Cardiac septum (tissue), 1 donor: Measurements from ENCODE around the gene SLC35F1. TPM values are rescaled to one million over a fixed set of nuclear protein-coding genes. Genes with fewer than 3 reads are reported as not detected.

ENCODE experiments used
- DNase-seq: peaks from one replicate; pipeline ENCODE4 v3.0.0-alpha.2; 2020; ENCODE audit warnings: low spot score
- intact Hi-C: fragments of 100-400 bp; cut with DNase I; formaldehyde crosslinking; loops from one replicate; pipeline ENCODE4 v1.14.0; 2022
- total RNA-seq: library from RNA; stranded (reverse); fragmentation: NEBNext Ultra II Directional; extraction: Animal tissue kit (Norgen Biotek cat#: 25700); gene quantifications from one replicate; pipeline ENCODE4 v1.2.1, GENCODE V29; 2021
- donor health status: DM: no; HTN: no; CAD: no.

Gene SLC35F1
- total RNA-seq, 1 donor from 2014 or later: 7.7 TPM

GRCh38 chr6:118100717-118101116 is 193.7 kb downstream of the SLC35F1 start:
- intact Hi-C loops: no loop called here
- DNase-seq: no peak

GRCh38 chr6:118101220-118101619 is 194.2 kb downstream of the SLC35F1 start:
- DNase-seq: no peak
- intact Hi-C loops: no loop called here

DNA sequence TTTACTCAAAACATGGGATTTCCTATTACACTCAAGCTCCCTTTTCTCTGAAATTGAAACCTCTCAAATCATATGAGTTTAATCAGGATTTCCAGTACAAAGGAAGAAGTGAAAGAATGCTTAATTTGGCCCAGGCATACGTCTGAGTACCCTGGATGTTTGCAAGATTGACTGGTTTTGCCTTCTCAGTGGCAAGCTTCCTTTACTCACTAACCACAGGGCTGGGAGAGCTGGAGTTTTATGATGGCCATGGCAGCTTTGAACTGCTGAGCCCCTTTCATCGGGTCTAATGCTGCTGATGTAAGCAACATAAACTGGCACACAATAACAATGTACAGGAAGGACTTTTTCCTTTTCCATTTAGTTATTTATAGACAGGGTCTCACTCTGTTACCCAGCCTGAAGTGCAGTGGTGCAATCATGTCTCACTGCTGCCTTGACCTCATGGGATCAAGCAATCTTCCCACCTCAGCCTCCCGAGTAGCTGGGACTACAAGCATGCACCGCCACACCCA is 194.8 kb downstream of the SLC35F1 start:
- intact Hi-C loops: no loop called here
- no peak for DNase-seq

DNA sequence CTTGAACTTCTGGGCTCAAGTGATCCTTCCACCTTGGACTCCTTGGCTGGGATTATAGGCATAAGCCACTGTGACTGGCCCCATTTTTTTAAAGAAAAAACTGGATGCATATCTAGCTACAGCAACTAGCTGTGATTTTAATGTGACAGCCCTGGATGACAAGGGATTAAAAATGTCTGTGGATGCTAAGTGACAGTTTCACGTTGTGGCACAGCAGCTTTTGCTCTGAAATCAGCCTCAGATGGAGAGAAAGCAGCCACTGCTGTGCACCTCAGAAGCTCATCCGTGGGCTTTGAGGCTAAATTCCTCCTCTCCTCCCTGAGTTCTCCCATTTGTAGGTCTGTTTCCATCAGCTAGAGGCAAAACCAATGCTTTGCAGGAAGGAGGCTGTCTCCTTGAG is 195.3 kb downstream of the SLC35F1 start:
- DNase-seq: no peak
- intact Hi-C loops: no loop called here

DNA sequence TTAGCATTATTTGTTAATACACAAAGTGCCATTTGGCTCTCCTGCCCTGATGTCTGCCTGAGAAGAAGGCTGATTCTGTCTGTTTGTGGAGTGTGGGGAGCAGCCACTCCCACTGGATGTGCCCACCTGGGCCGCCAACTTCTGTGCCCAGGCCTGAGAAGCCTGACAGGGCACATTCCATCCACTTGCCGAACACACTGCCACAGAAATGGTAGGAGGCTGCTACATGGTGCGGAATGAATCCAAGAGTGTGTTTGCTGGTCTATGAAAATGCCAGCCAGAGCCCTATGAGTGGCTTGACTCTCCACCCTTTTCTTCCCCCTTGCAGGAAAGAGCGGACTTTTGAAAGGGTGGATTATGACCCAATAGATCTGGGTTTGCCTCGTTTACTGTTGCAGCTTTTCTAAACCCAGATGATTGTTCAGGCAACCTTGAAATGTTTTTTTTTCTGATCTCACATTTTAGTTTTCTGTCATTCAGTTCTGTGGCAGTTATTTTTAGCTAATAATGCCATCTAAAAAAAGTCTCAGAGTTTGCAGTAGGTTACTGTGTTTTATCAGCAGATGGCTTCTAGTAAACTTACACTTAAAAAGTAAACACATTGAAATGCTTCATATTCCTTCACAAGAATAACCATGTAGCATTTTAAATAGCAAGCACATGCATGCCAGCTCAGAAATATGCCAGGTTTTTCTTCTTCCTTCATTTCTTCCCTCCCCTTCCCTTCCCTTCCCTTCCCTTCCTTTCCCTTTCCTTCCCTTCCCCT is 196.5 kb downstream of the SLC35F1 start:
- peak; percentile 75 for DNase-seq
- intact Hi-C loops: no loop called here

GRCh38 chr6:118122161-118122725 is 215.2 kb downstream of the SLC35F1 start:
- DNase-seq: no peak
- intact Hi-C loops: no loop called here

- DNase-seq: no peak
- intact Hi-C loops: no loop called here
Measured at GRCh38 chr6:118122801-118123200, 215.7 kb downstream of the SLC35F1 start.

GRCh38 chr6:118123503-118124037 is 216.5 kb downstream of the SLC35F1 start:
- intact Hi-C loops: no loop called here
- no peak for DNase-seq

- no peak for DNase-seq
- intact Hi-C loops: no loop called here
Measured at GRCh38 chr6:118124851-118125250, 217.8 kb downstream of the SLC35F1 start.

DNA sequence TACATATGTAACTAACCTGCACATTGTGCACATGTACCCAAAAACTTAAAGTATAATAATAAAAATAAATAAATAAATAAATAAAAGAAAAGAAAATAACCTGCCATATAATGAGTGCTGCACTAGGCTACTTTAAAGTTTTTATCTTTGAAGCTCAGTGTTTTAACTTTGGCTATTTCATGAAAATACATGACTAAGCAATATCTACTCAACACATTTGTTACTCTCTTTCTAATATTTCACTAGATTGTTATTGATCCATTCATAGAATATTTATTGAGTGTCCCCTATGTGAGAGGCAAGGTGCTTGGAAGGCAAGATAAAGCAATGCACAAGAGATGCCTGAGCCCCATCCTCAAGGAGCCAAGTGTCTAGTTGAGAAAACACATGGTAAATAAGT is 221.7 kb downstream of the SLC35F1 start:
- DNase-seq: no peak
- intact Hi-C loops: no loop called here

DNA sequence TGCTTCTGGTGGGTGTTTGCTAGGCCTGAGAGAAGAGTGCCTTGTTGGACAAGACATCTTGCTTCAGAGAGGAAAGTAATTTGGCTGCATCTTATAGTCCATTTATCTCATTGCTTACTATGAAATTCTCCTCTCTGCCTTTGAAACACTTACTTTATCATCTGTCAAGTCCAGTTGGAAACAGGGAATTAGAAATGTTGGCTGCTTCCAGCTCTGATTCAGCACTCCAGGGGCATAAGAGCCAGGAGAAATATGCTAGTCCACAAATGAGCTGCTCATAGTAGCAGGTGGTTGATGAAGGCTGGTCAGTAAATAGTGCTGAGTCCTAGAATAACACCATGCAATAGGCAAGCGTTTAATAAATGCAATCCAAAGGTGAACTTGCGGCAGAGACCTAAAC is 227.1 kb downstream of the SLC35F1 start:
- intact Hi-C loops: no loop called here
- DNase-seq: no peak

DNA sequence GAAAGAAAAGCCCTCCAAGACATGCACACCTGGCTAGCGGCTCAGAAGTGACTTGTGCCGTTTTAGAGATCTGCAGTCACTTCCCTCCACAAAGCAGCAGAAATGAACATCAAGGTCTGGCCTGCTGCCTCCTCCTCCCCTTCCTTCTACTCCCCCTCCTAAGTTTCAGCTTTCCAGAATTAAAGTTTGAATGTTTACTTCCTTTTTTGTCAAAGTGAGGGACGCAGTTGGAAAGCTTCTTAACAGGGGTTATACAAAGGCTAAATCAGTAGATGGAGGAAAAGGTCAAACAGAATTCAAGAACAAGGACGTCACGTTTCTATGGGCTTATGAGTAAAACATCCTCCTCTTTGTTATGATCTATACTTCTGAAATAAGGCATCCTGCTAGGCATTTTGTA is 227.7 kb downstream of the SLC35F1 start:
- intact Hi-C loops: no loop called here
- no peak for DNase-seq

DNA sequence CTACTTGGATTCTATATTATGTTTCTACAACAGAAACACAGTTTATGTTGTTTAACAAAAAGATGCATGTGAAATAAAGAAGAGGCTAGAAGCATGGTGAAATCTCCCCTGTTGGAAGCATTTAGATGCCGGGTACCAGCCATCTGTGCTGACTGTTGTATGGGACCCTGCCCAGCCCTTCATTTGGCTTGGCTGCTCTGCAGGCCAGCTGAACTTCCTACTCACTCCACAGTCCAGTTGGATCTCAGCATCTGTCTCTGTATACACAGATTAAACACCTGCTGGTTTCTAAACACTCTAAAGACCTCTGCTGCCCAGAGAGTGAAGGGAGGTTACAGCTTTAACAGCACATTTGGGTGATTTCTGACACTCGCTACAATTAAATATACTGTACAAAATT is 228.3 kb downstream of the SLC35F1 start:
- intact Hi-C loops: no loop called here
- no peak for DNase-seq

DNA sequence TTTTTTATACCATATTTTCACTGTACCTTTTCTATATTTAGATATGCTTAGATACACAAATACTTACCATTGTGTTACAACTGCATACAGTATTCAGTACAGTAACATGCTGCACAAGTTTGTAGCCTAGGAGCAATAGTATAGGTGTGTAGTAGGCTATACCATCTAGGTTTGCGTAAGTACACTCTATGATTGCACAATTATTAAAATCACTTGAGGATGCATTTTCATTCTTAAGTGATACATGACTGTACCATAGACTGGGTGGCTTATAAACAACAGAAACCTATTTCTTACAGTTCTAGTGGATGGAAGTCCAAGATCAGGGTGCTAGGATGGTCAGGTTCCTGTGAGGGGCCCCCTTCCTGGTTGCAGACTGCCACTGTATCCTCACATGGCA is 234.1 kb downstream of the SLC35F1 start:
- no peak for DNase-seq
- intact Hi-C loops: no loop called here

GRCh38 chr6:118146584-118146983 is 239.5 kb downstream of the SLC35F1 start:
- intact Hi-C loops: no loop called here
- DNase-seq: no peak

DNA sequence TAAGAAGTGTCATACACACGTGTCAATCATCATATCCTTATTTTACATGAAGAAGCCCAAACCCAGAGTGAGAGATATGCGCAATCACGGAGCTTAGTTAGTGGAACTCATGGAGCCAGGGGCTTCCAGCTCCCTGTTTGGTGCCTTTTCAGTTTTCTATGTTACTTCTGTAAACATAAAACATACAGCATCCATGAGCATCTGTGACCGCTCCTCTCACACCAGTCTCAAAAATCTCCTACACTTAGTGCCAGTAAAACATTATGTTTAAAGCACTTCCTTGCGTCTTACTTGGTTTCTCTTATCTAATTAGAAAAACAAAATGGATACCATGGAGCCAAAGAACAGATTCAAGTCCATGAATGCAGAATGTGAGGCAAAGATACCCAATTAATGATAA is 240.4 kb downstream of the SLC35F1 start:
- DNase-seq: no peak
- intact Hi-C loops: no loop called here

GRCh38 chr6:118148561-118148960 is 241.5 kb downstream of the SLC35F1 start:
- intact Hi-C loops: no loop called here
- no peak for DNase-seq

DNA sequence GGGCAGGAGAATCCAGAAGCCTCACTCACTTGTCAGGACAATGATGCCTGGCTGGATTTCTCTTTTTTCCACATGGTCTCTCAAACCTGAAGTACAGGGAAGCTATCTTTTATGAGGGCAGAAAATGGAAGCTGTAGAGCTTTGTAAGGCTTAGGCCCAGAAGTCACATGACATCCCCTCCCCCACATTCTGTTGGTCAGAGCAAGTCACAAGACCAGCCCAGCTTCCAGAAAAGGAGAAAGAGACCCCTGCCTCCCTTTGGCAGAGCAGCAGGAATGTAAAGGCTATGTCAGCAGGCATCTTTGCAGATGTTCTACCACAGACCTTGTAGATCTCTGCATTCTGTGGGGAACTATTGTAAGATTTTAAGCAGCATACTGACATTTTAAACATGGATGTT is 245.5 kb downstream of the SLC35F1 start:
- intact Hi-C loops: no loop called here
- DNase-seq: no peak

DNA sequence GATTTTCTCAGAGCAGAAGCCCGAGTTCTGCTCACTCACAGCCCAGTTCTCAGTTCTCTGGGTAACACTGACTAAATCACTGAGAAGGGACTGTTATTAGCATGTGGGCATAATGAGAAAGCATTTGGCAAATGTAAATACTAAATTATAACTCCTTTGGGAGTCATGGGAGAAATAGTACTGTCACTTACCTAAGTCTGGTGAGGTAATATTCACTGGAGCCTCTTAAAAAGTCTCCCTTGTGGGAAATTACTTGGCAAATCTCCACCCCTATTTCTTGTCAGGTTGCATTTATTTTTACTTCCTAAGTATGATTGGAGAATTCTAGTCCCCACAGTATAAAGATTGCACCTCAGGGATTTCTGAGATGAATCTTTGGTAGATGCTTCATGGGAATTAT is 254.3 kb downstream of the SLC35F1 start:
- no peak for DNase-seq
- intact Hi-C loops: no loop called here

DNA sequence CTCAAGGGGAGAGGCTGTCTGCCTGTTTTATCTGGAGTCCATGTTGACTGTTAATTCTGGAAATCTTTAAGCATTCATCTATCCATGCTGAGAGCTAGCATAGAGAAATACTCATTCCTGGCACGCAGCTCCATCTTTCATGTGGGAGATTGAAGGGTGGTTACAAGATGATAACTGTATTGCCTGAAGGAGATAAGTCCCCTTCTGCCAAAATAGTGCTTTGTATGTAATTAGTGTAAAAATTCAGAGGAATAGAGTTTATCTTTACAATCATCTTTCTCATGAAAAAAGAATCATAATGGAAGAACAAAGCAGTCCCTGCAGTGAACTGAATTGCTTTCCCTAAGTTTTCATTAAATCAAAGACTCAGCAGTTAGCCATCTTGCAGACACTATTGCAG is 256.5 kb downstream of the SLC35F1 start:
- intact Hi-C loops: no loop called here
- DNase-seq: no peak

GRCh38 chr6:118165500-118165899 is 258.4 kb downstream of the SLC35F1 start:
- no peak for DNase-seq
- intact Hi-C loops: no loop called here
